Diencephalon (tissue), 1 donor: Measurements from ENCODE around the gene WNT7B. TPM values are rescaled to one million over a fixed set of nuclear protein-coding genes. Genes with fewer than 3 reads are reported as not detected.

Experiments
- total RNA-seq: library from RNA; depleted of rRNA; stranded (reverse); fragments of >200 nt; gene quantifications from one replicate; pipeline ENCODE4 v1.2.3, GENCODE V29; 2014

The WNT7B gene
- 6.5 TPM for total RNA-seq

DNA sequence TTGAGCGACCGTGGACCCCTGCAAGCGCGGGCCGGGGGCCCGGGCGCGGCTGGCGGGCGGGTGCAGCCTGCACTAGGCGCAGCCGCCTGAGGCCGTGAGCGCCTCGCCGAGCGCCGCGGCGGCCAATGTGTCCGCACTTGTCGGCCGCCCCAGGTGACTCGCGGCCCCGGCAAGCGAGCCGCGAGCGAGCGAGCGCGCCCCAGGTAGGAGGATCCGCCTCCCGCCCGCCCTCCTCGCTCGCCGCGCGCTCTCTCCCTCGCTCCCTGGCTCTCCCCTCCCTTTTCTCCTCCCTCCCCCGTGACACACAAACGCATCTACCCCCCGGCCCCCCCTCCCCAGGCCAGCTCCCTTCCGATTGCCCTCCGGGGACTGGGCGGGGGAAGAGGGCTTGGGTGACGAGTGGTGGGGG is at the start of gene WNT7B:
Gene WNT7B, minus strand, starts transcription at position 160 of the 409 bp plus-strand sequence. CDS start 408 bp downstream, outside the sequence.

Other genes with a start within 250 kb of the WNT7B start
- gene PPARA, start 173.4 kb upstream of the WNT7B start, total RNA-seq: 9.7 TPM